ENCODE results near the gene EEFSEC. TPM values are rescaled to one million over a fixed set of nuclear protein-coding genes. Genes with fewer than 3 reads are reported as not detected.

EEFSEC gene
- polyA plus RNA-seq, 1 donor (not counting 4 experiments of a cell fraction or from before 2014, with no cell fraction given), result 8.7 TPM

DNA sequence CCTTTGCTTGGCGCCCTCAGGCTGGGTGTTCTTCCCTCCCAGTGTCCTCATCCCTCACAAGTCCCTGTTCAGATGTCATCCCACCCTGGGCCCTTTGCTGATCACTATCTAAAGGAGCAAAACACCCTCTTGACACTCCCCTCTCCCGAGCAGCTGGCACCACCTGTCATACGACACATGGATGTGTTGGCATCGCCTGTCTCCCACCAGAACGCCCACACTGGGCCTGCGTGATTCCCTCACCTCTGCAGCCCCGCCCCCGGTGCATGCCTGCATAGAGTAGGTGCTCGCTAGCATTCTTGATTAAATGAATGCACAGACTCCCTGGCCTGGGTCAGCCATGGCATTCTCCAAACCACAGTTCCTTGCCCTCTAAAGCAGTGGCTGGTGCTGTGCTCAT, 237.6 kb downstream of the EEFSEC start:
- H4K20me1 ChIP-seq (ENCODE audit: control insufficient read depth, extremely low read depth, insufficient read depth, low read length), result no peaks in the 10 kb centered on the region
- H3K9me1 ChIP-seq (ENCODE audit: control insufficient read depth, extremely low read depth, insufficient read depth, low read length), result no peaks in the 10 kb centered on the region
- no peak overlapping the region for H3K9ac ChIP-seq (ENCODE audit: control insufficient read depth, extremely low read depth, insufficient read depth, low read length)
- no peaks in the 10 kb centered on the region for H3K9me3 ChIP-seq (ENCODE audit: control insufficient read depth, low read depth, low read length)
- TF ChIP-seq EZH2 (IDR thresholded peaks at IDR 0.05; ENCODE audit: low read length) (no peak), CTCF (optimal IDR thresholded peaks at IDR 0.05 in 1 of 3, IDR thresholded peaks at IDR 0.05 in 1 of 3, conservative IDR thresholded peaks at IDR 0.05 in 1 of 3; ENCODE audit: extremely low read depth in 1 of 3, insufficient read depth in 2 of 3, low read length in 3 of 3) (no peak)
- dilution Hi-C loops (cut with MboI; ENCODE audit: extremely low pct_ligation_motif_present, low sequenced_read_pairs), result no loop called here
- H3K36me3 ChIP-seq (ENCODE audit: control insufficient read depth in 2 of 2, extremely low read depth in 1 of 2, insufficient read depth in 2 of 2, low read length in 2 of 2), result no peaks in the 10 kb centered on the region
- DNase-seq (ENCODE audit: low read depth, low spot score), result no peak
- no peaks in the 10 kb centered on the region for H3K4me1 ChIP-seq (ENCODE audit: control insufficient read depth, extremely low read depth, insufficient read depth, low read length)
- no peaks in the 10 kb centered on the region for H3K79me2 ChIP-seq (ENCODE audit: control insufficient read depth, insufficient read depth, low read length)
- no peak overlapping the region for H2AFZ ChIP-seq (ENCODE audit: control insufficient read depth, low read length)
- no peak for FAIRE-seq
- H3K27ac ChIP-seq (ENCODE audit: control insufficient read depth, insufficient read depth, low read length), result no peak overlapping the region
- H3K4me3 ChIP-seq (ENCODE audit: control insufficient read depth in 2 of 3, extremely low read depth in 1 of 3, insufficient read depth in 2 of 3, low read depth in 1 of 3, low read length in 3 of 3), result no peak overlapping the region
- H3K4me2 ChIP-seq (ENCODE audit: control insufficient read depth, extremely low read depth, insufficient read depth, low read depth, low read length), result no peak overlapping the region
- H3K27me3 ChIP-seq (ENCODE audit: control insufficient read depth, extremely low read depth, insufficient read depth, low read length), result no peaks in the 10 kb centered on the region

DNA sequence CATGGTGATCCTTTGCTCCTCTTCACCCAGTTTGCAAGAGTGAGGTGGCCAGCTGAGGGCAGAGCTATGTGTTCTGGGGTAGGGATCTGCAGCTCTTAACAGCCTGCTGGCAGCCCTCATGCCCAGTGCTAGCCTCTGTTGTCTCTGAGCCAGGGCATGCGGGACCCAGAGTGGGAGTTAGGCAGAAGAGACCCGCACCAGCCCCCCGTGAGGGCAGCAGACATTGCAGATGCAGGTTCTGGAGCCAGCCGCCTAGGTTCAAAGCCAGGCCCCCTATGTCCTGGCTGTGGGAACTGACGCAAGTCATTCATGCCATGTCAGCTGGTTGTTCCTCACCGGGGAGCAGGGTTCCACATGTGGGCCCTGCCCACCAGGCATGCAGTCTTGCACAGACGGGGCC, 238.7 kb downstream of the EEFSEC start:
- Histone ChIP-seq H3K9me1 (ENCODE audit: control insufficient read depth, extremely low read depth, insufficient read depth, low read length) (no peaks in the 10 kb centered on the region), H3K9ac (ENCODE audit: control insufficient read depth, extremely low read depth, insufficient read depth, low read length) (no peak overlapping the region), H3K36me3 (ENCODE audit: control insufficient read depth in 2 of 2, extremely low read depth in 1 of 2, insufficient read depth in 2 of 2, low read length in 2 of 2) (no peaks in the 10 kb centered on the region), H3K27ac (ENCODE audit: control insufficient read depth, insufficient read depth, low read length) (no peak overlapping the region), H3K4me2 (ENCODE audit: control insufficient read depth, extremely low read depth, insufficient read depth, low read depth, low read length) (no peak overlapping the region), H3K27me3 (ENCODE audit: control insufficient read depth, extremely low read depth, insufficient read depth, low read length) (no peaks in the 10 kb centered on the region), H3K4me3 (ENCODE audit: control insufficient read depth in 2 of 3, extremely low read depth in 1 of 3, insufficient read depth in 2 of 3, low read depth in 1 of 3, low read length in 3 of 3) (no peak overlapping the region), H2AFZ (ENCODE audit: control insufficient read depth, low read length) (no peak overlapping the region), H3K9me3 (ENCODE audit: control insufficient read depth, low read depth, low read length) (no peaks in the 10 kb centered on the region), H3K4me1 (ENCODE audit: control insufficient read depth, extremely low read depth, insufficient read depth, low read length) (no peaks in the 10 kb centered on the region), H3K79me2 (ENCODE audit: control insufficient read depth, insufficient read depth, low read length) (no peaks in the 10 kb centered on the region), H4K20me1 (ENCODE audit: control insufficient read depth, extremely low read depth, insufficient read depth, low read length) (no peaks in the 10 kb centered on the region)
- dilution Hi-C loops (cut with MboI; ENCODE audit: extremely low pct_ligation_motif_present, low sequenced_read_pairs), result no loop called here
- no peak for FAIRE-seq
- no peak for TF ChIP-seq CTCF (optimal IDR thresholded peaks at IDR 0.05 in 1 of 3, IDR thresholded peaks at IDR 0.05 in 1 of 3, conservative IDR thresholded peaks at IDR 0.05 in 1 of 3; ENCODE audit: extremely low read depth in 1 of 3, insufficient read depth in 2 of 3, low read length in 3 of 3)
- TF ChIP-seq EZH2 (IDR thresholded peaks at IDR 0.05; ENCODE audit: low read length), result no peak
- DNase-seq (ENCODE audit: low read depth, low spot score), result no peak
